SK-N-SH treated with all-trans-retinoic acid at 6 μM for 48 hours (cell line): Measurements from ENCODE around the gene TBXT.

Source experiments
- CSDC2 ChIP-seq: fragments of 250-450 bp; sonication (Bioruptor Pico); IDR thresholded peaks from 2 replicates; pipeline ENCODE4 v1.5.0; 2020; ENCODE audit warnings: mild to moderate bottlenecking, moderate library complexity
- ZC3H10 ChIP-seq: fragments of 250-450 bp; sonication (Bioruptor Pico); IDR thresholded peaks from 2 replicates; pipeline ENCODE4 v1.5.1; 2021; ENCODE audit warnings: mild to moderate bottlenecking, moderate library complexity
- ZFP30 ChIP-seq: fragments of 450-650 bp; formaldehyde crosslinking; IDR thresholded peaks from 2 replicates; pipeline ENCODE4 v1.5.0; 2022; ENCODE audit warnings: mild to moderate bottlenecking, moderate library complexity

- TF ChIP-seq ZFP30 (CRISPR knock-in tag), result no peak
- no peak for TF ChIP-seq ZC3H10
- no peak for TF ChIP-seq CSDC2 (CRISPR knock-in tag)
Measured at GRCh38 chr6:166167258-166167731, 356 bp downstream of the TBXT start.
